22Rv1 (cell line): ENCODE measurements around the gene STARD3.

Experiments
- ZFX ChIP-seq: fragments of 450-650 bp; IDR thresholded peaks from 2 replicates; pipeline ENCODE4 v1.6.1; 2017; ENCODE audit warnings: antibody characterized with exemption, borderline replicate concordance
- TF ChIP-seq, protein P1 (sequence below): fragments of 450-650 bp; IDR thresholded peaks from 2 replicates; pipeline ENCODE4 v1.5.1; 2017; ENCODE audit warnings: mild to moderate bottlenecking

DNA sequence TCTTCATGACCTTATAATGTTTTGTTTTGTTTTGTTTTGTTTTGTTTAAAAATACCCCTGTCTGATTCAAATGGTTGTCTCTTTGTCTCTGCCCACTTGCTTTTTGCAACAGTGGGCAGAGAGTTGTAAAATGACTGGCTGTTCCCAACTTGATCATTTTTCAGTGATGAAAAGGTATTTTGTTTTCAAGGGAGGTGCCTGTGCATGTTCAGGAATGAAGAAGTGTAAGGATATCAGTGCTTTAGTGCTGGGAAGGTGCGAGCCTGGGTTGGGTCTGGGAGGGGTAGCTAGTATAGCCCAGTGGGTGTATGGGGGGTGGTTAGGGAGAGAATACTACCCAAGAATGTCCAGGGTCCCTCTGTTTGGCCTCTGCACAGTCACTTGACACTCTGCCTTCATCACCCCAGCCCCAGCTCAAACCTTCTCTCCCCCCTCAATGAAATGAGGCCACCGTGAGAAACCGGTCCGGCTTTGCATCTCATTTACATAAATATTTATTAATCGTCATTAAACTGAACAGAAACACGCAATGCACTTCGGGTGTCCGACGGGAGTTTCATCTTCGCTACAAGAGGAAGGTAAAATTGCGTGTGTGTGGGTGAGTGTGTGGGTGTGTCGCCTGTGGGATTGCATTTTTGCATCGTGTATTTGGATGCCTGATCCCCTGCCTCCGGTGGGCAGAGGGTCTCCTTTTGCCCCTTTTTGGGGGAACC, 33.5 kb upstream of the STARD3 start:
- TF ChIP-seq, protein P1, sequence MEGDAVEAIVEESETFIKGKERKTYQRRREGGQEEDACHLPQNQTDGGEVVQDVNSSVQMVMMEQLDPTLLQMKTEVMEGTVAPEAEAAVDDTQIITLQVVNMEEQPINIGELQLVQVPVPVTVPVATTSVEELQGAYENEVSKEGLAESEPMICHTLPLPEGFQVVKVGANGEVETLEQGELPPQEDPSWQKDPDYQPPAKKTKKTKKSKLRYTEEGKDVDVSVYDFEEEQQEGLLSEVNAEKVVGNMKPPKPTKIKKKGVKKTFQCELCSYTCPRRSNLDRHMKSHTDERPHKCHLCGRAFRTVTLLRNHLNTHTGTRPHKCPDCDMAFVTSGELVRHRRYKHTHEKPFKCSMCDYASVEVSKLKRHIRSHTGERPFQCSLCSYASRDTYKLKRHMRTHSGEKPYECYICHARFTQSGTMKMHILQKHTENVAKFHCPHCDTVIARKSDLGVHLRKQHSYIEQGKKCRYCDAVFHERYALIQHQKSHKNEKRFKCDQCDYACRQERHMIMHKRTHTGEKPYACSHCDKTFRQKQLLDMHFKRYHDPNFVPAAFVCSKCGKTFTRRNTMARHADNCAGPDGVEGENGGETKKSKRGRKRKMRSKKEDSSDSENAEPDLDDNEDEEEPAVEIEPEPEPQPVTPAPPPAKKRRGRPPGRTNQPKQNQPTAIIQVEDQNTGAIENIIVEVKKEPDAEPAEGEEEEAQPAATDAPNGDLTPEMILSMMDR = no peak
- TF ChIP-seq ZFX = no peak
